Urinary bladder (tissue), 4 donors: ENCODE results near the gene TMEM238. TPM values are rescaled to one million over a fixed set of nuclear protein-coding genes. Genes with fewer than 3 reads are reported as not detected.

Source experiments
- DNase-seq: peaks from one replicate; pipeline ENCODE4 v3.0.0-alpha.2; 2015; ENCODE audit errors: extremely low spot score
- H3K27ac ChIP-seq: one replicate; pipeline ENCODE4 v1.5.1; 2013; ENCODE audit warnings: low read depth, mild to moderate bottlenecking, moderate library complexity
- H3K36me3 ChIP-seq: one replicate; pipeline ENCODE4 v1.6.1; 2013; ENCODE audit warnings: mild to moderate bottlenecking, moderate library complexity; ENCODE audit not compliant: insufficient read depth
- H3K4me1 ChIP-seq: one replicate; pipeline ENCODE4 v1.6.1; 2013; ENCODE audit warnings: mild to moderate bottlenecking, moderate library complexity; ENCODE audit not compliant: insufficient read depth
- H3K4me3 ChIP-seq: one replicate; pipeline ENCODE4 v1.5.1; 2013; ENCODE audit warnings: low read depth, low read length
- WGBS: extraction: QIAGEN DNeasy Blood & Tissue Kit; methylation state at CpG from one replicate; pipeline ENCODE4 v1.1.7; 2013; 5-methylcytosine and 5-hydroxymethylcytosine counted together
- polyA plus RNA-seq: library from polyadenylated mRNA; stranded (reverse); fragments of 200-250 nt; gene quantifications from one replicate; pipeline ENCODE4 v1.2.3, GENCODE V29; 2013
- total RNA-seq: library from RNA; depleted of rRNA; stranded (reverse); fragments of >200 nt; gene quantifications from one replicate; pipeline ENCODE4 v1.2.3, GENCODE V29; 2014
- donor health status: healthy with polysubstance abuse.
- donor health status: healthy.

Gene TMEM238
- total and polyA plus RNA-seq, 2 donors: 0.43 TPM; not detected in 1

- Histone ChIP-seq H3K4me3 (no peak overlapping the region), H3K36me3 (no peaks in the 10 kb centered on the region), H3K4me1 (no peaks in the 10 kb centered on the region), H3K27ac (no peak overlapping the region)
- no peak for DNase-seq
- WGBS: 54% methylated on average over 11 of the region's 11 CpGs
Measured at GRCh38 chr19:55379174-55379573, 4.9 kb downstream of the TMEM238 start.

GRCh38 chr19:55377356-55378131 lies 6.5 kb downstream of the TMEM238 start:
- WGBS: 15% methylated on average over 43 of the region's 43 CpGs
- DNase-seq: no peak

GRCh38 chr19:55376241-55376933 lies 7.7 kb downstream of the TMEM238 start, which contains the start of gene TMEM190:
Gene TMEM190 (plus strand): TSS chr19:55376826. CDS start chr19:55376854, 28 bp downstream.
- Histone ChIP-seq H3K27ac (no peak within 1 kb of the TSS), H3K4me3 (no peak within 1 kb of the TSS), H3K36me3 (no peaks in the 10 kb centered on the region), H3K4me1 (no peaks in the 10 kb centered on the region)
- WGBS: 65% methylated on average over 21 of the region's 21 CpGs
- DNase-seq: no peak

More at GRCh38 chr19:55377356-55378131, 6.5 kb downstream of the TMEM238 start:
- no peaks in the 10 kb centered on the region for H3K4me1 ChIP-seq
- no peak overlapping the region for H3K4me3 ChIP-seq
- H3K27ac ChIP-seq: no peak overlapping the region
- no peaks in the 10 kb centered on the region for H3K36me3 ChIP-seq

GRCh38 chr19:55373993-55374757 lies 9.9 kb downstream of the TMEM238 start:
- H3K36me3 ChIP-seq: no peaks in the 10 kb centered on the region
- H3K27ac ChIP-seq: no peak overlapping the region
- peaks cover 1% of the 10 kb centered on the region for H3K4me1 ChIP-seq
- H3K4me3 ChIP-seq: no peak overlapping the region
- DNase-seq: no peak
- WGBS: 11% methylated on average over 31 of the region's 31 CpGs

- DNase-seq: no peak
- WGBS: 61% methylated on average over 9 of the region's 9 CpGs
- no peak overlapping the region for H3K27ac ChIP-seq
Measured at GRCh38 chr19:55373306-55373992, 10.6 kb downstream of the TMEM238 start.

GRCh38 chr19:55372316-55373081 lies 11.6 kb downstream of the TMEM238 start:
- peaks cover 1% of the 10 kb centered on the region for H3K4me1 ChIP-seq
- no peak overlapping the region for H3K27ac ChIP-seq
- no peaks in the 10 kb centered on the region for H3K36me3 ChIP-seq
- 48% methylated on average over 24 of the region's 24 CpGs for whole genome bisulfite sequencing
- DNase-seq: no peak
- H3K4me3 ChIP-seq: no peak overlapping the region

More at GRCh38 chr19:55373306-55373992, 10.6 kb downstream of the TMEM238 start:
- Histone ChIP-seq H3K36me3 (no peaks in the 10 kb centered on the region), H3K4me3 (no peak overlapping the region), H3K4me1 (peaks cover 1% of the 10 kb centered on the region)

GRCh38 chr19:55370305-55370988 lies 13.6 kb downstream of the TMEM238 start, which contains the start of gene IL11:
Gene IL11 (minus strand): TSS chr19:55370463. CDS start chr19:55370310, 153 bp downstream.
- H3K4me3 ChIP-seq: peak within 1 kb of the TSS; percentile 32
- H3K27ac ChIP-seq: no peak within 1 kb of the TSS
- DNase-seq: no peak
- 10% methylated on average over 32 of the region's 32 CpGs for WGBS
- peaks cover 1% of the 10 kb centered on the region for H3K4me1 ChIP-seq
- H3K36me3 ChIP-seq: no peaks in the 10 kb centered on the region

- no peaks in the 10 kb centered on the region for H3K36me3 ChIP-seq
- DNase-seq: no peak
- no peak overlapping the region for H3K27ac ChIP-seq
- peak overlapping the region; percentile 32 for H3K4me3 ChIP-seq
- peaks cover 1% of the 10 kb centered on the region for H3K4me1 ChIP-seq
- 1% methylated on average over 58 of the region's 59 CpGs for WGBS
Measured at GRCh38 chr19:55369653-55370304, 14.3 kb downstream of the TMEM238 start.

- 9% methylated on average over 54 of the region's 54 CpGs for WGBS
- DNase-seq: no peak
- Histone ChIP-seq H3K4me3 (peak overlapping the region; percentile 32), H3K36me3 (no peaks in the 10 kb centered on the region), H3K4me1 (peaks cover 1% of the 10 kb centered on the region), H3K27ac (no peak overlapping the region)
Measured at GRCh38 chr19:55368701-55369563, 15.2 kb downstream of the TMEM238 start.

- Histone ChIP-seq H3K4me1 (peaks cover 1% of the 10 kb centered on the region), H3K27ac (no peak overlapping the region), H3K4me3 (no peak overlapping the region), H3K36me3 (no peaks in the 10 kb centered on the region)
- 88% methylated on average over 16 of the region's 16 CpGs for WGBS
- no peak for DNase-seq
Measured at GRCh38 chr19:55368106-55368505, 16.0 kb downstream of the TMEM238 start.

GRCh38 chr19:55366790-55367189 lies 17.3 kb downstream of the TMEM238 start:
- no peak overlapping the region for H3K4me3 ChIP-seq
- no peak for DNase-seq
- peaks cover 1% of the 10 kb centered on the region for H3K4me1 ChIP-seq
- WGBS: 77% methylated on average over 3 of the region's 3 CpGs
- no peak overlapping the region for H3K27ac ChIP-seq
- H3K36me3 ChIP-seq: no peaks in the 10 kb centered on the region
